Superior temporal gyrus (tissue), 1 donor: ENCODE measurements around the gene ATP5PO.

Experiments used
- DNase-seq: peaks from one replicate; pipeline ENCODE4 v3.0.0-alpha.2; 2016; ENCODE audit errors: extremely low spot score

The ATP5PO gene

DNA sequence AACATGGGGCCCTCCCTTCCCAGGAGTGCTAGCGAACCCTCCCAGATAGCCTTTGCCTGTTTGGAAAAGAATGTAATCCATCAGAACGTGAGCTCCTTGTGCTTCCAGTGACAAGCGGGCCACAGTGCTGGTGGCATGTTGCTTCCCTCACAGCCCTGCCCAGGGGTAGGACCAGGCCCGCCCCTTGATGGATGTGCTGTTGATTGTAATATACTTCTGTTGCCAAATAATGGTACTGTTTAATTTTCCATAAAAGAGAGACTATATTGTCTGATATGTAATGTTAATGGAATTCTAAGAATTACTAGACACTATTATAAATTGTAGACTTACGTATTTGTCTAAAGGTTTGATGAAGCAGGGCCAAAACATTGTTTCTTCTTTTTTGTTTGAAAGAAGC, 16.4 kb downstream of the ATP5PO start:
- DNase-seq, result no peak

DNA sequence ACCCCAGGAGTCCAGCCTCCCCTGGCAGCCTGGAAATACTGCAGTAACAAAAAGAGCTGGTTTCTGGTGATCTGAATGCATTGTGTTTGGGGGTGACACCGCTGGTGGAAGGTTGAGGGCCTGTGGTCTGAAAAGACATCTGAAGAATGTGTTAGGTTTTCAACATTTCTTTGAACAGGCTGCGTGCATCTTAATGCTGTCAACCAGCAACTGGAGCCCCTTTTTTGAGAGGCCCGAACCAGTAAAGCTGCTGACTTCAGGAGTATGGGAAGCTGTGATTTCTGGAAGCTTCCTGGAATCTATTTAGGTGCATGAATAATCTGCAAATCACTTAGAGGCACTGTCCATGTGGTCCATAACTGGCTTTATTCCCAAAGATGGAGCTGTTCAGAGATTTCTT, 17.0 kb downstream of the ATP5PO start:
- DNase-seq, result no peak

DNA sequence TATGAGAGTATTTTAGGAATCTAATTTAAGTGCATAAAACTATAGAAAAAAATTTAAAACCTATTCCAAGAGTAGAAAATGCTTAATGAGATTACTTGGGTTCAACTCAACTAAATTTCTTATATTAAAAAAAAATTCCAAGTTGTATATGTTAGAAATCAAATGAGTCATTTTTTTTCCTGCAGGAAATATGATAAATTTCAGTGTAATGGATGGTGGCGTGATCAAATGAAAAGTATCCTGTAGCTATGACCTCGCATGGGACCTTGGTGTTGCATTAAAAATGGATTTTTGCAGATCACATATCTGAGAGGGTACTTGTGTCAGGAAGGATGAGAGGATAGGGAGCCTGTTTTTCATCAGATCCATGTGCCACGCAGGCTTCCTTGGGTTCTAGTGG, 17.9 kb downstream of the ATP5PO start:
- DNase-seq, result no peak

DNA sequence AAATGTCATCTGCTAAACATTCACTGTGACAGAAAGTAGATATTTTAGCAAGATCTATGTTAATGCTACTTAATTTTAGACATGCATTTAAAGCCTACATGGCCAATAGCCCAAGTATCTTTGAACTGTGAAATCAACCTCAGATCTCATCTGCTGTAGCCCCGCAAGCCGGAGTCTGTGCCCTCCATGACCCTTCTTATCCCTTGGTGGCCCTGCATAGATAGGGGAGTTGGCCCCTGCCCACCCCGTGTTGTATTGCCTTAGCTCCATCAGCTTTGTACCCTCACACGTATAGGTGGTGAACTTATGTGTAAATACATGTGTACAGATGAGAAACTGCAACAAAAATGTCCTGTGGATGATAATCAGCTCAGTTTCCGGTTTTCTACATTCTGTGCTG, 18.5 kb downstream of the ATP5PO start:
- DNase-seq, result no peak

DNA sequence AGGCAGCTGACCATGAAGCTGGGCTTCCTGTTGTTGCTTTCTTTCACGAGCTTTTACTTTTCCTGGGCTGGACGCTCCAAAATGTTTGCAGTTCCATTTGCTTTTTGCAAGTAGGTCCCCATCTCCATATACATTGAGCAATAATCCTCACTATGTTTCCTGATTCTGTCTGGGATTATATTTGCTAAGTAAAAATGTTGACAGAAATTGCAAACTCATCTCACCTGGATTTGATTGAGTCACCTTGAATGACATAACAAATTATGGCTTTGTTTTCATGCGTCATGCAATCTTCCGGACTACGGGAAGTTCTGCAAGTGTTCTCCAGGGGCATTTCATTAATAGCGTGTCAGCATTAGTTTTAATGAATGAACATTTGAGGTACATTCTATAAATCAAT, 18.9 kb downstream of the ATP5PO start:
- DNase-seq, result no peak

GRCh38 chr21:33895356-33895755, 20.2 kb downstream of the ATP5PO start:
- DNase-seq, result no peak

DNA sequence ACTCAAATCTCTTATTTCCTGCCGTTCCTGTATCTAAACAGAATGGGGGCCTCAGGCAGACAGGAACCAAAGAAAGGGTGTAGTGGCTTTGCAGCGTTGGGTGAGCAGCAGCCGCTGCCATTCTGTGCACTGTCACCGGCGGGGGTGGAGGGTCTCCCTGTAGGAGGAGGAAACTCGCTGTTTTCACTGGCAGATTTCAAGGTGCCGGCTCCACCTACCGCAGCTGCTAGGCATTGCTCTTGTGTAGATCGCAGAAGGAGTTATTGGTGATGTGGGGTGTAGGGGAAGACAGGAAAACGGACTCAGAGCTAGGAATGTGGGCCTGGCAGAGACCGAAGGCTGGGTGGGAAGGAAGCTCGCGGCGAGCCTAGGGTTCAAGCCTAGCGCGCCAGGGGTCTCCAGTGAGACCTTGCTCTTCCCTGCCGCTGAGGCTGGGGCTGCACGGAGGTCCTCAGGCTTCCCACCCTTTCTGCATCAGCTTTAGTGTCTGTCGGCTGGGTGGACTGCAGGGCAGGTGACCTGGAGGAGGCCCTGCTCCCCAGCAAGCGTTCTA, 20.8 kb downstream of the ATP5PO start:
- DNase-seq, result peak; percentile 75

DNA sequence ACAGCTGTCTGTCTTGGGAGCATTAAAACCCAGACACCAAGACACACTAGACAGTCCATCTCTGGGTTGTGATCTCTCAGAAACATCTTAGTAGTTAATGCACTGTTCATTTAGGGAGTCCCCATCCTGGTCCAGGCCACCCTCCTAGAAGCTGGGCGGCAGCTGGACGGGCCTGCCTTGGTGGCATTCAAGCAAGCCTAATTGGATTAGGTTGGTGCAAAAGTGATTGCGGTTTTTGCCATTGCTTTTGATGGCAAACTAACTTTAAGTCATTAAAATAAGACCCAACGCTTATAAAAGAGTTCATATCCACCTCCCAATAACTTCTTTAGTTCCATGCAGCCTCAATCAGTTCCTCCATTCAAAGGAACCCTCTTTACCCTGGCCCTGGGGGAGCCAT, 21.7 kb downstream of the ATP5PO start:
- no peak for DNase-seq

DNA sequence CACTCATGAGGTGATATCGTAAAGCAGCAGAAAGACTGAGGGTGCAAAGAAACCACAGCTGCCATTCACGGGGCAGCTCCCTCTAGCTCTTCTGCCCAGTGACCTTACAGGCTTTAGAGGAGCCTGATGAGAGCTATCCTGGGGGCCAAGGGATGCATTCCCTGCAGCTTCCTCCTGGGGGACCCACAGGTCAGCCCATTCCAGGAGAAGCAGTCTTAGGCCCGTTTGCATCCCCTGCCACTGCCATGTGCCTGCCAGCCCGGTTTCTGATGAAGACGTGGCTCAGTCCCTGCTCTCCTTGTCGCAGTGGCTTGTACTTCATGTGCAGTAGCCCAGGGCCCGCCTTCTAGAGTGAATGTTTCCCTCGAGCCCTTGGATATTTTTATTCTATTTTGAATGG, 22.8 kb downstream of the ATP5PO start:
- DNase-seq, result no peak

DNA sequence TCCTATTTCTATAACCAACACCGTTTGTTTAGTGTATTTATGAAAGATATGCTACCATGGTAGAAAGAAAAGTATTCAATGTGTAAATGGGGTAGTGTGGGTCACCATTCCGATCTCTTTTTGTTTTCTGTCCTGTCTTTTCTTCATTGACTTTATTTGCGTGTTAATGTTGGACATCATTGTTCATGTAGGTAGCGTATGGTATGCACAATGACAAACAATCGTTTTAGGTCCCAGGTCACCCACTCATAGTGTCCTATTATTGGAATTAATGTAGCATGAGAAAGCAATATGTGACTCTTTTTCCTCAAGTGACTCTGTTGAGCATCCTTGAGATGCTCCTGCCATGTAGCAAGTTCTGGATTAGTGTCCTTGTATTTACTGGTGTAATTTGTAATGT, 25.4 kb downstream of the ATP5PO start:
- DNase-seq, result no peak

GRCh38 chr21:33886321-33886720, 29.3 kb downstream of the ATP5PO start:
- DNase-seq, result no peak

- DNase-seq, result no peak
Observed at GRCh38 chr21:33885172-33885514, 30.5 kb downstream of the ATP5PO start.

DNA sequence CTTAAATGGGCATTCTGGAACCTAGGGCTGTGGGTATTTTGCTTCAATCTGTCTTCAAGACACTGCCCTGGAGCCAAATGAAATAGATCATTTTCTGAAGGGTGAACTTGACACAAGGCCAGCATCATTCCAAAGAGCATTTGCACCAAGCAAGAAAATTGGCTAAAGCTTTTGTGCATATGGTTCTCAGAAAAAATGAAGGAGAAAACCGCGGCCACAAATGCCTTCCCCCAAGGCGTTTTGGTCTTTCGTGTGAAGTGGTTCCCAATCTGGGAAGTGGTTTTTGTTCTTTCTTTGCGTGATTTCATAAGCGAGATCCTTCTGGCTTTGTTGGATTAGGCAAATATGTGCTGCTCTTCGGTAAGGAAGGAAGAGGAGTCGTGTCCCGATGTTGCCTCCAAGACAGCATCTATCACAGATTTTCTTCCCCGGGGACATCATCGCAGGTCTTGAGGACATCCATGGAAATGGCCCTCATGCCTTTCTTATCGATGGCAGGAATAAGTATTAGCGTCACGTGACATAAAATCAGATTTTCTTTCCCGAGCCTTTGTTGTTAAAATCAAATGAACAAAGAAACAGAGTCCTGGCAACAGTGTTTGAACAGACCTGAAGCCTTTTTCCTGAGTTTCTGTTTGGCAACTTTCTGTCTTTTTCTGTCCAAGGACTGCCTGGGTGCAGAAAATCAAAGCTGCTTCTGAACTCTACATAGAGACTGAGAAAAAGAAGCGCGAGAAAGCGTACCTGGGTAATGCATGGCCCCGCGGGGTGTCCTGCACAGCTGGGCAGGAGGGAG, 31.0 kb downstream of the ATP5PO start:
- no peak for DNase-seq

DNA sequence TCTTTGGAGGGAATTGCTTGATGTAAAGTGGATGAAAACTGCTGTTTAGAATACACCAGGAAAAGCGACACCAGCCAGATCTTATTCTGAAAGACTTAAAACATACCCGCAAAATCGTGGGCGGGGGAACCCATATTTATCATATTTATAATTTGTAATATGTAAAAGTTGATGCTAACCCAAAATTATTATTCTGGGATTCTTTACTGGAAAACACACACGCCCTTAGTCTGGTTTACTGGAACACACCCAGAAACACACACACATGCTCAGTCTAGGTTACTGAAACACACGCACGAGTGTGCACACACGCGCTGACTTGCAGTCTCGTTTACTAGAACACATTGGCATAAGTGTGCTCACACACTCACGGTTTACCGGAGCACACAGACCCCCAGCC, 32.5 kb downstream of the ATP5PO start:
- DNase-seq, result no peak

GRCh38 chr21:33881689-33882440, 33.7 kb downstream of the ATP5PO start:
- no peak for DNase-seq

DNA sequence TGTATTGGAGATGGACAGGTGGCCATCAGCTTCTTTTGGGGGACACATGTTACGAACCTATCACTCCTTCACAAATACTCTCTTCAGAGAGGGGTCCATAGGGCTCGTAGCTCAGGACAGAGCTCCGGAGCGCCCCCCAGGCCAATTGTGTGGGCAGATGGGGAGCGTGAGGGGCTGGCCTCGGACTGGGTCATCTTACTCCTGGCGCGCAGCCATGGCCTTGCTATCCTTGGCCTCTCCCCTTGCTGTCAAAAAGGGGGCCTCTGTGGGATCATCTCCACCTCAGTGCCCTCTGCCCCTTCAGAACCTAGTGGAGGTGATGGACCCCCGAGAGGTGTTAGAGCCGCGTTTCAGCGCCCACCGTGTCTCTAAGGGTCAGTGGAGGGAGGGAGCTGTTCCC, 35.0 kb downstream of the ATP5PO start:
- no peak for DNase-seq

GRCh38 chr21:33878824-33879223, 36.8 kb downstream of the ATP5PO start:
- no peak for DNase-seq

GRCh38 chr21:33875026-33875695, 40.4 kb downstream of the ATP5PO start:
- DNase-seq, result no peak

DNA sequence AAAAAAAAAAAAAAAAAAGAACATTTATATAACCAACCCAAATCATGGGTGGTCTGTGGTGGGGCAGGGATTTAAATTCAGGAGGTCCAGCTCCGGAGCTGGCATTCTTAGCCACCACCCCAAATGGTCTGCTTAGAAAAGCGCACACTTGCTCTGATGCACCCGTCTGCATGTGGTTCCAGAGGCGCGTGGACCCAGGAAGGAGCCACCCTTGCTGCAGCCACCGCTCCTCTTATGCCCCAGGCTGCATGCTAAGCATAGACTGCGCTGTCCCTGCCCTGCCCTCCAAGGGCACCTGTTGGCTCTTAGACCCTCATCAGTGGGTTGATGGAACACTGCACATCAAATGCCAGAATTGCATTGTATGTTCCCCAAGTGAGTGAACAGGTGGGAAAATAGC, 41.4 kb downstream of the ATP5PO start:
- DNase-seq, result no peak

- no peak for DNase-seq
Observed at GRCh38 chr21:33872881-33873515, 42.6 kb downstream of the ATP5PO start.

DNA sequence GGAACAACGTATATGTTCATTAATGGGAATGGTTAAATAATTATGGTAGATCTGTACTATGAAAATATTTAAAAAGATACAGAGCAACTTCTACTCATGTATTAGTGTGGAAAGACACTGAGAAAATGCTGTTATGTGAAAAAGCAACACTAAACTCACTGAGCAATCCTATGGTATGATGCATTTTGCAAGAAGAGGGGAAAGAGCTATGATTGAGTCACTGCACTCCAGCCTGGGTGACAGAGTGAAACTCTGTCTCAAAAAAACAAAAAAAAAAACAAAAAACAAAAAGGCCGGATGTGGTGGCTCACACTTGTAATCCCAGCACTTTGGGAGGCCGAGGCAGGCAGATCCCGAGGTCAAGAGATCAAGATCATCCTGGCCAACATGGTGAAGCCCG, 44.4 kb downstream of the ATP5PO start:
- no peak for DNase-seq

DNA sequence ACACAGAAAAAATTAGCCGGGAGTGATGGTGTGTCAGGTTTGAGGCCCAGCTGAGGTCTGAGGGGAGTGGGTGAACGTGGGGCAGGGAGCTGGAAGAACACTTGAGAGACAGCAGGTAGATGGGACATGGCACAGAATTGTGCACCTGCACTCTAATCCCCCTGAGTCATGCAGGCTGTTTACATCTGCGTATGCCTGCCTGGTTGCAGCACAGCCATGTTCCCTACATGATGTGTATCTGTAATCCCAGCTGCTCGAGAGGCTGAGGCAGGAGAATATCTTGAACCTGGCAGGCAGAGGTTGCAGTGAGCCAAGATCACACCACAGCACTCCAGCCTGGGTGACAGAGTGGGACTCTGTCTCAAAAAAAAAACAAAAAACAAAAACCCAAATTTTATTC, 44.8 kb downstream of the ATP5PO start:
- DNase-seq, result no peak
